Panc1 (cell line): ENCODE measurements around the gene USP5. TPM values are rescaled to one million over a fixed set of nuclear protein-coding genes. Genes with fewer than 3 reads are reported as not detected.

Experiments used
- ATAC-seq: fragments of 200-7000 bp; cut with Tn5 transposase; 2 replicates; pipeline ENCODE4 v1.9.1; 2020; ENCODE audit warnings: mild to moderate bottlenecking, moderate library complexity
- Bru-seq: library from RNA; stranded (reverse); fragments of 400-500 nt; gene quantifications from one replicate; lab custom pipeline; 2021; lab: Mats Ljungman, UMichigan
- BruChase-seq, 2 experiments: library from RNA; stranded (reverse); fragments of 400-500 nt; gene quantifications; one replicate each; lab custom pipeline; 2021; lab: Mats Ljungman, UMichigan
- BruUV-seq: library from RNA; stranded (reverse); fragments of 400-500 nt; replicated peaks from 2 replicates; lab custom pipeline; 2021; lab: Mats Ljungman, UMichigan
- CTCF ChIA-PET: fragments of 300-600 bp; sonication (Branson Sonifier 250); formaldehyde crosslinking; loops from one replicate; lab custom pipeline; 2022; ENCODE audit warnings: antibody characterized with exemption; lab: Charles Lee
- POLR2A ChIA-PET: fragments of 300-600 bp; sonication (Branson Sonifier 250); formaldehyde crosslinking; loops from one replicate; lab custom pipeline; 2022; ENCODE audit warnings: antibody characterized with exemption; lab: Charles Lee
- DNase-seq: peaks from one replicate; pipeline ENCODE4 v3.0.0-alpha.2; 2010; ENCODE audit warnings: low read depth, low spot score
- H3K27ac ChIP-seq: 2 replicates; pipeline ENCODE4 v1.5.1; 2011; ENCODE audit warnings: mild to moderate bottlenecking, low read length, inconsistent platforms
- H3K27me3 ChIP-seq: fragments of 200-500 bp; sonication (Bioruptor generic); 2 replicates; pipeline ENCODE4 v1.6.0; 2014; ENCODE audit warnings: low read length, inconsistent platforms; ENCODE audit not compliant: control insufficient read depth, insufficient read depth
- H3K36me3 ChIP-seq: fragments of 200-500 bp; sonication (Bioruptor generic); 2 replicates; pipeline ENCODE4 v1.5.1; 2014; ENCODE audit warnings: inconsistent platforms, mild to moderate bottlenecking, low read length, moderate library complexity; ENCODE audit not compliant: control insufficient read depth, insufficient read depth
- H3K4me1 ChIP-seq: 2 replicates; pipeline ENCODE4 v1.5.1; 2011; ENCODE audit warnings: inconsistent platforms, mild to moderate bottlenecking, low read length, moderate library complexity; ENCODE audit not compliant: control insufficient read depth, insufficient read depth
- H3K4me3 ChIP-seq, 2 experiments: 2 replicates each; pipeline ENCODE4 v1.5.1; 2011 to 2012; ENCODE audit warnings: low read depth in 2 of 2, low read length in 2 of 2, mild to moderate bottlenecking in 2 of 2, inconsistent platforms in 1 of 2, moderate library complexity in 1 of 2
- H3K9me3 ChIP-seq: fragments of 200-500 bp; sonication (Bioruptor generic); 2 replicates; pipeline ENCODE4 v1.5.1; 2014; ENCODE audit warnings: low read depth, mild to moderate bottlenecking, inconsistent platforms, low read length, moderate library complexity; ENCODE audit not compliant: control insufficient read depth, insufficient read depth
- CTCF ChIP-seq: fragments of 450-650 bp; IDR thresholded peaks from 2 replicates; pipeline ENCODE4 v1.5.1; 2017; ENCODE audit warnings: mild to moderate bottlenecking
- POLR2AphosphoS5 ChIP-seq: IDR thresholded peaks from 2 replicates; pipeline ENCODE4 v1.6.1; 2012; ENCODE audit warnings: mild to moderate bottlenecking, low read depth, low read length, moderate library complexity
- REST ChIP-seq, 2 experiments: IDR thresholded peaks; 2 replicates each; pipeline ENCODE4 v1.6.1; 2011 to 2012; ENCODE audit warnings: low read depth in 2 of 2, control low read depth in 1 of 2, low read length in 1 of 2, mild to moderate bottlenecking in 1 of 2, moderate library complexity in 1 of 2; ENCODE audit not compliant: insufficient read depth in 1 of 2
- SIN3A ChIP-seq: IDR thresholded peaks from 2 replicates; pipeline ENCODE4 v1.6.1; 2012; ENCODE audit warnings: low read depth, mild to moderate bottlenecking, low read length, moderate library complexity, borderline replicate concordance; ENCODE audit not compliant: insufficient read depth
- TCF7L2 ChIP-seq: IDR thresholded peaks from 2 replicates; pipeline ENCODE4 v1.6.1; 2011; ENCODE audit warnings: mild to moderate bottlenecking, low read depth, low read length, inconsistent platforms
- in situ Hi-C: cut with HindIII; loops from 2 replicates; pipeline ENCODE4 v1.10.0; 2016; ENCODE audit warnings: low sequenced_read_pairs, low pct_unique_long_range_greater_than_20kb
- intact Hi-C: fragments of 100-400 bp; cut with micrococcal nuclease; formaldehyde crosslinking; loops from one replicate; pipeline ENCODE4 v1.10.0; 2022; ENCODE audit not compliant: unreplicated experiment
- long read RNA-seq: library from polyadenylated mRNA; unstranded; transcript quantifications from one replicate; pipeline ENCODE4 v2.0.0, GENCODE V29; 2021; ENCODE audit not compliant: unreplicated experiment
- polyA plus RNA-seq: library from polyadenylated mRNA; unstranded; fragments of >200 nt; gene quantifications from one replicate; pipeline ENCODE4 v1.2.1, GENCODE V29; 2012; ENCODE audit warnings: missing spikeins; ENCODE audit not compliant: insufficient read length
- total RNA-seq: library from RNA; stranded (reverse); gene quantifications from one replicate; pipeline ENCODE4 v1.2.1, GENCODE V29; 2021; ENCODE audit not compliant: unreplicated experiment

The USP5 gene
- total RNA-seq (104 TPM), Bru-seq, nascent RNA (percentile 73 among the genes with signal in this experiment), BruChase-seq, experiment 1, labeled RNA remaining after a 2-hour chase (percentile 74 among the genes with signal in this experiment), BruChase-seq, experiment 2, labeled RNA remaining after a 6-hour chase (percentile 87 among the genes with signal in this experiment)
- polyA plus RNA-seq, result 72.1 TPM
- long read RNA-seq, transcript USP5-204 (14 exons, 2,522 nt), result minor isoform, 8 of 272 reads
- long read RNA-seq, transcript USP5-201 (20 exons, 3,181 nt), result minor isoform, 5 of 272 reads
- long read RNA-seq, transcript USP5-202 (20 exons, 3,083 nt), result major isoform, 192 of 272 reads
- long read RNA-seq, partial matches to known transcripts, result 31 of 272 reads
- long read RNA-seq, other reads (novel, unspliced or antisense), result 36 of 272 reads

GRCh38 chr12:6851921-6852650 lies at the start of gene USP5:
USP5 (plus strand) TSS chr12:6852150; CDS start chr12:6852180, 30 bp downstream.
- Histone ChIP-seq H3K9me3 (no peaks in the 10 kb centered on the region), H3K36me3 (peaks cover 10% of the 10 kb centered on the region), H3K27me3 (no peaks in the 10 kb centered on the region), H3K27ac (peak within 1 kb of the TSS; percentile 94), H3K4me1 (peaks cover 15% of the 10 kb centered on the region), H3K4me3 (peak within 1 kb of the TSS; percentile 75 to 89)
- in situ Hi-C loops (no loop called here), intact Hi-C loops (no loop called here)
- ATAC-seq (peak; percentile 91), DNase-seq (peak; percentile 98)
- TSS peak; percentile 92 for BruUV-seq
- ChIA-PET CTCF (interaction anchor here (0.6 to 1.0 kb wide), 4 partner anchors 17 to 306 kb away, joined by 3 to 5 read pairs (median 4); no protein-coding TSS in a partner anchor), POLR2A (interaction anchor here (0.5 to 1.1 kb wide), 4 partner anchors 15 to 191 kb away, joined by 4 to 7 read pairs (median 5); partner anchors contain the start of gene TPI1)
- TF ChIP-seq POLR2AphosphoS5 (peak; percentile 76; the same call in 1 of the 2 replicates), REST (IDR thresholded peaks at IDR 0.05; ENCODE audit: insufficient read depth in 1 of 2, low read depth in 2 of 2, low read length in 1 of 2) (no peak), SIN3A (0 out of 2 replicates have a peak, but pooled peaks have one; percentile 49)

GRCh38 chr12:6807170-6807569 lies 44.8 kb upstream of the USP5 start:
- TF ChIP-seq SIN3A (no peak), POLR2AphosphoS5 (no peak), REST (IDR thresholded peaks at IDR 0.05; ENCODE audit: insufficient read depth in 1 of 2, low read depth in 2 of 2, low read length in 1 of 2) (no peak), CTCF (no peak), TCF7L2 (no peak)

More at GRCh38 chr12:6807170-6807569, 44.8 kb upstream of the USP5 start:
- intact Hi-C loops (no loop called here), in situ Hi-C loops (no loop called here)
- POLR2A ChIA-PET, result interaction anchor here (1.2 kb wide), 1 partner anchor 14 kb away, joined by 7 read pairs; no protein-coding TSS in a partner anchor
- Histone ChIP-seq H3K36me3 (no peaks in the 10 kb centered on the region), H3K27me3 (no peaks in the 10 kb centered on the region), H3K27ac (no peak overlapping the region), H3K4me3 (no peak overlapping the region), H3K4me1 (no peaks in the 10 kb centered on the region), H3K9me3 (no peaks in the 10 kb centered on the region)
- ATAC-seq, result no peak
- CTCF ChIA-PET, result no interaction called here
- BruUV-seq, result no TSS peak
- DNase-seq, result no peak
